HFFc6 (cell line): ENCODE results near the gene IDI1. TPM values are rescaled to one million over a fixed set of nuclear protein-coding genes. Genes with fewer than 3 reads are reported as not detected.

Source experiments
- DNase-seq: peaks from one replicate; pipeline ENCODE4 v3.0.0-alpha.2; 2018
- H3K27ac Mint-ChIP-seq: 2 replicates; pipeline ENCODE4 v1.8.0; 2020; ENCODE audit warnings: mild to moderate bottlenecking, mixed read lengths
- H3K27me3 Mint-ChIP-seq: 2 replicates; pipeline ENCODE4 v1.8.0; 2021; ENCODE audit warnings: mild to moderate bottlenecking, moderate library complexity, mixed read lengths; ENCODE audit not compliant: insufficient read depth
- H3K36me3 Mint-ChIP-seq: 2 replicates; pipeline ENCODE4 v1.8.0; 2021; ENCODE audit warnings: low read depth, mixed read lengths
- H3K4me1 Mint-ChIP-seq: 2 replicates; pipeline ENCODE4 v1.8.0; 2020; ENCODE audit warnings: low read depth, mixed read lengths
- H3K4me3 Mint-ChIP-seq: 2 replicates; pipeline ENCODE4 v1.8.0; 2020; ENCODE audit warnings: mild to moderate bottlenecking, moderate library complexity, mixed read lengths
- H3K9me3 Mint-ChIP-seq: 2 replicates; pipeline ENCODE4 v1.8.0; 2020; ENCODE audit warnings: mild to moderate bottlenecking, mixed read lengths
- total RNA-seq, 6 experiments: library from RNA; stranded (reverse); fragmentation: NEBNext Ultra II Directional; extraction: Animal tissue kit (Norgen Biotek cat#: 25700); gene quantifications; 2 replicates in 1 of 6; 3 replicates in 5 of 6; pipeline ENCODE4 v1.2.3, GENCODE V29; 2021
- TF ChIP-seq, protein P1 (sequence below): fragments of 200-600 bp; sonication (generic); IDR thresholded peaks from 2 replicates; pipeline ENCODE4 v1.5.0; 2021; ENCODE audit warnings: antibody characterized with exemption, mild to moderate bottlenecking

IDI1 gene
- total RNA-seq, 6 experiments from 2014 or later: 17.5 to 22.8 (median 20.2) TPM

DNA sequence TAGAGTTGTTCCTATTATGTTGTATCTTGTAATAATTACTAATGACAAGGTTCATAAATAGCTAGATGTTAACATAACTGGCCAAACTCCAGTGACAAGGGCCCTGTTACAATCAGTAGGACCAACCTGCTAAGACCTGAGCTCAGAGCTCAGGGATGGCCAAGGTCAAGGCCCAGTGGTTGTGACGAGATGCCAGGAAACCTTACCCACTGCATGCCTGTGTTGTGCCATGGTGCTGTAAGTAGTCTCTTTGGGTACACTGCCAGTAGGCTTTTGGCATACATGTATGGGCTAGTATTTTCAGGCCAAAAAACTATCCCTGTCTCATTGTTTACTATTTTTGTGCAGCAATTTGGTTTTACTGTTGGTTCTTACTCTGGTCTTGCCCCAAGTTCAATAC is 15.3 kb downstream of the IDI1 start:
- peaks cover 21% of the 10 kb centered on the region for H3K4me1 Mint-ChIP-seq
- TF ChIP-seq, protein P1, sequence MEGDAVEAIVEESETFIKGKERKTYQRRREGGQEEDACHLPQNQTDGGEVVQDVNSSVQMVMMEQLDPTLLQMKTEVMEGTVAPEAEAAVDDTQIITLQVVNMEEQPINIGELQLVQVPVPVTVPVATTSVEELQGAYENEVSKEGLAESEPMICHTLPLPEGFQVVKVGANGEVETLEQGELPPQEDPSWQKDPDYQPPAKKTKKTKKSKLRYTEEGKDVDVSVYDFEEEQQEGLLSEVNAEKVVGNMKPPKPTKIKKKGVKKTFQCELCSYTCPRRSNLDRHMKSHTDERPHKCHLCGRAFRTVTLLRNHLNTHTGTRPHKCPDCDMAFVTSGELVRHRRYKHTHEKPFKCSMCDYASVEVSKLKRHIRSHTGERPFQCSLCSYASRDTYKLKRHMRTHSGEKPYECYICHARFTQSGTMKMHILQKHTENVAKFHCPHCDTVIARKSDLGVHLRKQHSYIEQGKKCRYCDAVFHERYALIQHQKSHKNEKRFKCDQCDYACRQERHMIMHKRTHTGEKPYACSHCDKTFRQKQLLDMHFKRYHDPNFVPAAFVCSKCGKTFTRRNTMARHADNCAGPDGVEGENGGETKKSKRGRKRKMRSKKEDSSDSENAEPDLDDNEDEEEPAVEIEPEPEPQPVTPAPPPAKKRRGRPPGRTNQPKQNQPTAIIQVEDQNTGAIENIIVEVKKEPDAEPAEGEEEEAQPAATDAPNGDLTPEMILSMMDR: no peak
- H3K9me3 Mint-ChIP-seq: no peaks in the 10 kb centered on the region
- no peak overlapping the region for H3K4me3 Mint-ChIP-seq
- H3K36me3 Mint-ChIP-seq: no peaks in the 10 kb centered on the region; the same call in 1 of the 2 replicates
- H3K27ac Mint-ChIP-seq: no peak overlapping the region
- DNase-seq: no peak
- H3K27me3 Mint-ChIP-seq: no peaks in the 10 kb centered on the region

- no peak overlapping the region for H3K27ac Mint-ChIP-seq
- no peak overlapping the region for H3K4me3 Mint-ChIP-seq
- TF ChIP-seq, protein P1: no peak
- no peak for DNase-seq
- H3K4me1 Mint-ChIP-seq: peaks cover 5% of the 10 kb centered on the region; the same call in 1 of the 2 replicates
- no peaks in the 10 kb centered on the region for H3K27me3 Mint-ChIP-seq
- no peaks in the 10 kb centered on the region for H3K9me3 Mint-ChIP-seq
- no peaks in the 10 kb centered on the region for H3K36me3 Mint-ChIP-seq
Measured at GRCh38 chr10:1029838-1030237, 19.1 kb downstream of the IDI1 start.

GRCh38 chr10:1026578-1026977 is 22.3 kb downstream of the IDI1 start:
- no peak for DNase-seq
- Mint-ChIP-seq H3K4me1 (no peaks in the 10 kb centered on the region), H3K27ac (no peak overlapping the region), H3K27me3 (no peaks in the 10 kb centered on the region), H3K9me3 (no peaks in the 10 kb centered on the region), H3K4me3 (no peak overlapping the region), H3K36me3 (0 out of 2 replicates have a peak, but pooled peaks cover 6% of the 10 kb centered on the region)
- TF ChIP-seq, protein P1: no peak

DNA sequence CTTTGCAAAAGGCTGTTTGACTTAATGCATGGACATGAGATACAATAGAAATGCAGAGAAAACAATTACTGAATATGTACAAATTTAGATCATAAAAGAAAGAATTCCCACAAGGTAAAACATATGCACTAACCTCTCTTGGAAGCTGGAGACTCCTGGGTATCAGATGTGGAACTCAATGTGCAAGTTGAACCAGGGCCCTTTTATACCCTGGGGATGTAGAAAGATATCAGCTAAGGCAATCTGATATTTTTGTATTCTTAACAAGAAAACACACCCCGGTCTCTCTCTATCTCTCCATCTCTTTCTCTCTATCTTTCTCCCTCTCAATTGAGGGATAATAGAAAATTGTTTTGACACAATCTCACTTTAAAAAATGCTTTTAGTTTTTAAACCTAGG is 23.2 kb downstream of the IDI1 start, which contains the start of gene IDI2:
IDI2 (minus strand) TSS at position 177 of the 400 bp plus-strand sequence. CDS start 1,136 bp downstream, outside the sequence.
- Mint-ChIP-seq H3K4me3 (no peak within 1 kb of the TSS), H3K36me3 (peaks cover 8% of the 10 kb centered on the region), H3K27me3 (peaks cover 1% of the 10 kb centered on the region), H3K9me3 (no peaks in the 10 kb centered on the region), H3K27ac (no peak within 1 kb of the TSS), H3K4me1 (no peaks in the 10 kb centered on the region)
- TF ChIP-seq, protein P1: no peak
- DNase-seq: no peak

- no peak overlapping the region for H3K4me3 Mint-ChIP-seq
- H3K27me3 Mint-ChIP-seq: peaks cover 3% of the 10 kb centered on the region
- DNase-seq: no peak
- no peaks in the 10 kb centered on the region for H3K9me3 Mint-ChIP-seq
- H3K36me3 Mint-ChIP-seq: peaks cover 23% of the 10 kb centered on the region
- no peaks in the 10 kb centered on the region for H3K4me1 Mint-ChIP-seq
- H3K27ac Mint-ChIP-seq: no peak overlapping the region
- TF ChIP-seq, protein P1: no peak
Measured at GRCh38 chr10:1024103-1024502, 24.8 kb downstream of the IDI1 start.

- no peak for DNase-seq
- H3K9me3 Mint-ChIP-seq: no peaks in the 10 kb centered on the region
- H3K27me3 Mint-ChIP-seq: peaks cover 3% of the 10 kb centered on the region
- TF ChIP-seq, protein P1: no peak
- no peak overlapping the region for H3K4me3 Mint-ChIP-seq
- H3K4me1 Mint-ChIP-seq: no peaks in the 10 kb centered on the region
- no peak overlapping the region for H3K27ac Mint-ChIP-seq
- peaks cover 32% of the 10 kb centered on the region for H3K36me3 Mint-ChIP-seq
Measured at GRCh38 chr10:1022413-1022812, 26.5 kb downstream of the IDI1 start.
